Left renal cortex interstitium (tissue), 4 donors: ENCODE measurements around the gene FUZ. TPM values are rescaled to one million over a fixed set of nuclear protein-coding genes. Genes with fewer than 3 reads are reported as not detected.

Experiments used
- DNase-seq, 4 donors: peaks; one replicate each; pipeline ENCODE4 v3.0.0-alpha.2; 2013; ENCODE audit warnings: low read depth in 4 of 4, low spot score in 2 of 4, missing footprints in 1 of 4
- polyA plus RNA-seq, 4 donors: library from polyadenylated mRNA; unstranded; fragments of 120-200 nt; gene quantifications; one replicate each; pipeline ENCODE4 v1.2.1, GENCODE V29; 2013; ENCODE audit not compliant: insufficient read length in 4 of 4

FUZ gene
- polyA plus RNA-seq, 4 donors: 30.8 to 46.3 (median 39.4) TPM

- DNase-seq: no peak
These were observed 5.0 kb downstream of the FUZ start for GRCh38 chr19:49807904-49808675.

DNA sequence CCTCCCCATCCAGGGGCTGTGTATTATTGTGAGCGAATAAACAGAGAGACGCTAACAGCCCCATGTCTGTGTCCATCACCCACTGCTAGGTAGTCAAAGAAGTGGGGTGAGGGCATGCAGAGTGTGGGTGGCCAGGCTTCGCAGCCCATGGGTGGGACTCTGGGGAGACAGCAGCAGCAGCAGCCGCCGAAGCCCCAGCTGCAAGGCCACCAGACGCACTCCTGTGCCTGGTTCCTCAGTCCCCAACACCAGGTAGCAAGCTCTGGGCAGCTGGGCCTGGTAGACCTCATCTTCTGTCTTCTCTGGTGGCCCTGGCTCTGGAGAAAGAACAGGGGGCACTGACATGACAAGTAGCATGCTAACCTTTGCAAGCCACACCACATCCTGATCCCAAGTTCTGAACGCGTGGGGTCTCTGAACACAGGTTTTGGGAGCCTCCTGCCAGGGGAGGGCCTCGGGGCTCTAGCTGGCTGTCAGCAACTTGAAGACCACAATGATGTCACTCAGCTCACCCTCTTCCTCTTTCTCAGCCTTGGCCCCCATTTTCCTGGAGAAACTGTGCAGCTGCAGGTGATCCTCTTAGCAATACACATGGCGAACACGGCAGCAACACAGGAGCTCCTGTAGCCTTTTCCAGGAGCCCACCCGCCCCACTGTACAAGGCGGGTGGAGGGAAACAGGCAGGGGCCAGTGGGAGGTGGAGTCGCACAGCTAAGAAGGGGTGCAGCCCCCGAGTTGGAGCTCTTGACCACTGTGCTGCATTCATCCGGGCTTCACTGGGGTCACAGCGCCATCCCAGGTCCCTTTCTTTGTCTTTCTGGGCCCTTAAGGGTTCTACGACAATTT is 5.8 kb downstream of the FUZ start:
- DNase-seq: no peak

- no peak for DNase-seq
These were observed 6.5 kb downstream of the FUZ start for GRCh38 chr19:49806620-49806959.

DNA sequence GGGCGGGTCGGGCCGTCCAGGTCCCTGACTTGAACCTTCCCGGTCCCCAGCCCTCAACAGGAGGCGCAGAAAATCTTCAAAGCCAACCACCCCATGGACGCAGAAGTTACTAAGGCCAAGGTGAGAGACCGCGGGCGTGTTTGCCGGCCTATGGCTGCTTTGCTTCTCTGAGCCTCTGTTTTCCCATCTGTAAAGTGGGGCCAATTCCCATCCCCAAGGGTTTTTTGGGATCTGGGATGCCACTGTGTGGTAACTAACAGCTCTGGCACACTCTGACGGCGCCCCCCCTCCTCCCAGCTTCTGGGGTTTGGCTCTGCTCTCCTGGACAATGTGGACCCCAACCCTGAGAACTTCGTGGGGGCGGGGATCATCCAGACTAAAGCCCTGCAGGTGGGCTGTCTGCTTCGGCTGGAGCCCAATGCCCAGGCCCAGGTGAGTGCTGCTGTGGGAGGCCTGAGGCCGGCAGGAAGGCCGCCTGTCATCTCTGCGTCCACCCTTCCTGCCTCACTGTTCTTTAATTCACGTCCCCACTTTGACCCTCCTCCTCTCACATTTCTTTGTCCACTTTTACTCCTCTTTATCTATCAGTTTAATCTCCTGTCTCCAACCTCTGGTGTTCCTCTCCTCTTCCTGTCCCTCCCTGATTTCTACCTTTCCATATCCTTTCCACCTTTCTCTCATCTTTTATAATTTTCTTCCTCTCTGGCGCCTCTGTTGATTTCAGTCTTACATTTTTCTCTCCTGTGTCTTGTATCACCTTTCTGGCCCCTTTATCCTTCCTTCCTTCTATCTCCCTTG is 7.1 kb downstream of the FUZ start:
- no peak for DNase-seq

DNA sequence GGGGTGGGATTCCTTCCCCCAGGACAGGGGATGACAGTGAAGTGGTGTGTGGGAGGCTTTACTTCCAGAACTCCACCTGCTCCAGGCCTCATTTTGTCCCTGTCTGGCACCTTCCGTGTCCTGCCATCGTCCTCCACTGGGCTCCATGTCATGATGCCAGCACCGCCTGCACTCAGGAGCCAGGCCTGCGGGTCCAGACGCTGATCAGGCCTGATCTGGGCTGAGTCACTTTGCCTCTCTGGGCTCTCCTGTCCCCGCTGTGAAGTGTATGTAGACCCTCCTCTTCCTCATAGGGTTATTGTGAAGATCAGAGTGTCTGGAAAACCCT is 9.6 kb downstream of the FUZ start:
- no peak for DNase-seq

- DNase-seq: no peak
These were observed 10.1 kb downstream of the FUZ start for GRCh38 chr19:49802836-49803528.

DNA sequence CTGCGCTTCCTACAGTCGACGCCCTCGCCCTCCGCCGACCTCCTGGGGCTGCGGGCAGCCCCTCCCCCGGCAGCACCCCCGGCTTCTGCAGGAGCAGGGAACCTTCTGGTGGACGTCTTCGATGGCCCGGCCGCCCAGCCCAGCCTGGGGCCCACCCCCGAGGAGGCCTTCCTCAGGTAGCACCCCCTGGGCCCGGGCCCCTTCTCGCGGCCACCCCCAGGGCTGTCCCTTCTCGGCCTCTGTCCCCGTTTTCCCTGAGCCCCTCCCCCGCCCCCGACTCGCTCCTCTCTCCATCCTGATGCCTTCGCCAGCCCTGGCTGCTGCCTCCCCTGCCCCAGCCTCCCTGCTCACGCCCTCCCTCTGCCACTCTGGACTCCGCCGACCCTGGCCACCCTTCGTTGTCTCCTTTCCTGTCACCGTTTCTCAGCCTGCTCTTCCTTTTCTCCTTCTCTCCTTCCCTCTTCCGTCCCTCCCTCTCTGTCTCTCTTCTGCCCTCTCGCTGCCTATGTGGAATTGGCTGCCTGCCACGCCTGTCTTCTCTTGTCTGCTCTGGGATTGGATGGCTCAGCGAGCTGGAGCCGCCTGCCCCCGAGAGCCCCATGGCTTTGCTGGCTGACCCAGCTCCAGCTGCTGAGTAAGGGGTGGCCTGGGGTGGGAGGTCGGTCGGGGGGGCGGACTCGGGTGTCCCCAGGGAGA is 11.0 kb downstream of the FUZ start:
- peak in 3 of 4 donors; percentile 75 to 88 (median 79) for DNase-seq

GRCh38 chr19:49801401-49801888 is 11.6 kb downstream of the FUZ start:
- no peak for DNase-seq

- no peak for DNase-seq
These were observed 12.3 kb downstream of the FUZ start for GRCh38 chr19:49800771-49801170.

- DNase-seq: no peak
These were observed 13.2 kb downstream of the FUZ start for GRCh38 chr19:49799798-49800376.

DNA sequence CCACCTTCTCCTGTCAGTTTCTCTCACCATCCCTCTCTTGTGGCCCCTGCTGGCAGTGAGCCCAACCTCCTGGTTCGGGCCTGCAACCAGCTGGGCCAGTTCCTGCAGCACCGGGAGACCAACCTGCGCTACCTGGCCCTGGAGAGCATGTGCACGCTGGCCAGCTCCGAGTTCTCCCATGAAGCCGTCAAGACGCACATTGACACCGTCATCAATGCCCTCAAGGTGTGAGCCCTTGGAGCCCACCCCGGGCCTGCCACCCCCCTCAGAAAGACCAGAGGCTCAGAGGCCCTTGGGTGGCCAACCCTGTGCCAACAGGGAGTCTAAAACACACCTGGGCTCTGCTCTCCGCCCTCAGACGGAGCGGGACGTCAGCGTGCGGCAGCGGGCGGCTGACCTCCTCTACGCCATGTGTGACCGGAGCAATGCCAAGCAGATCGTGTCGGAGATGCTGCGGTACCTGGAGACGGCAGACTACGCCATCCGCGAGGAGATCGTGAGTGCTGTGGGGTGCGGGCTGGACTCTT is 13.8 kb downstream of the FUZ start:
- DNase-seq: no peak

GRCh38 chr19:49798574-49798973 is 14.5 kb downstream of the FUZ start:
- no peak for DNase-seq

DNA sequence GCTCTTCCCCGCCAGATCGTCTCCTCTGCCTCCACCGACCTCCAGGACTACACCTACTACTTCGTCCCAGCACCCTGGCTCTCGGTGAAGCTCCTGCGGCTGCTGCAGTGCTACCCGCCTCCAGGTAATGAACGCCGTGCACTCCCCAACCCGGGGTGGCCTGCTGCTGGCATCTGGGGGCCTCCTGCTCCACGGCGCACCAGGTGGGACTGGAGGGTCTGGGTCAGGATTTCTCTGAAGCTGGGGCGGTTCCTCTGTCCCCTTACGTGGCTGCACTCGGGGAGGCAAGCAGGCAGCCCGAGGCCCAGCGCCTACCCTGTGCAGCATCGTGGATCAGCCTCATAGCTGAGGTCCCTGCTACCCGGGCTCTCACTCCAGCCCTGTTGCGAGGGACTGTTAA is 17.5 kb downstream of the FUZ start:
- no peak for DNase-seq

DNA sequence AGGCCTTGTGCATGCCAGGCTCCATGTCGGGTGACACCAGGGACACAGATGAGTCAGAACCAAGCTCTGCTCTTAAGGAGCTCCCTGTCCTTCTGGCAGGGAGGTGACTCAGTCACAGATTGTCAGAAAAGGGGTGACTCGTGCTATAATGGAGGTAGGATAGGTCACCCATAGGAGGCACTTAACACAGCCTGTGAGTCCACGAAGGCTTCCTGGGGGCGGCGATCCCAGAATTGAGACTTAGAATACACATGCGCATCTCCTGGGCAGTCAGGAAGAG is 19.6 kb downstream of the FUZ start:
- DNase-seq: no peak

DNA sequence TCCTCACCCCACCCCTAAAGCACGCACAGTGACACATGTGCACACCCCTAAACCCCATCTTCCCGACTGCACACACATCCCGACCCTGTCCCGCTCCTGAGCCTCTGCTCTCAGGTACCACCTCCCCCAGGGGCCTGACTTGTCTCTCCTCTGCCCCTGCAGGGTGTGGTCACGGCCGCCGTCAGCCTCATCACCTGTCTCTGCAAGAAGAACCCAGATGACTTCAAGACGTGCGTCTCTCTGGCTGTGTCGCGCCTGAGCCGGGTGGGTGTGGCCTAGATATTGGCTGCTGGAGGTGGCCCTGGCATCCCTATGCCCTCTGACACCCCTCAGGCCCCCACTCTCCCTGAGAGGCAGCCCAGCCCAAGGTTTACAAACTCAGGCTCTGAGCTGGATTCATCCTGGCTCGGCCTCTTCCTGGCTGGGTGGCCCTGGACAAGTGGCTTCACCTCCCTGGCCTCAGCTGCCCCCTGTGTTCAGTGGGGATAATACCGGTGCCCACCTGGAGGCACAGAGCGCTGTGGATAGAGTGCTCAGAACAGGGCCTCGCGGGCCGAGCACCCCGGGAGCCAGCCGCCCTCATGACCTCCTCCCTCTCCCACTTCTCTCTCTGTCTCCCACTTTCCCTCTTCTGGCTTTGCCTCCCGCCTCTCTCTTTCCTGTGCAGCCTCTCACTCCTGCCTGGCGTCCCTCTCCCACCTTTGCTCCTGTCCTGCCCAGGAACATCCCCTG is 20.1 kb downstream of the FUZ start:
- DNase-seq: no peak

DNA sequence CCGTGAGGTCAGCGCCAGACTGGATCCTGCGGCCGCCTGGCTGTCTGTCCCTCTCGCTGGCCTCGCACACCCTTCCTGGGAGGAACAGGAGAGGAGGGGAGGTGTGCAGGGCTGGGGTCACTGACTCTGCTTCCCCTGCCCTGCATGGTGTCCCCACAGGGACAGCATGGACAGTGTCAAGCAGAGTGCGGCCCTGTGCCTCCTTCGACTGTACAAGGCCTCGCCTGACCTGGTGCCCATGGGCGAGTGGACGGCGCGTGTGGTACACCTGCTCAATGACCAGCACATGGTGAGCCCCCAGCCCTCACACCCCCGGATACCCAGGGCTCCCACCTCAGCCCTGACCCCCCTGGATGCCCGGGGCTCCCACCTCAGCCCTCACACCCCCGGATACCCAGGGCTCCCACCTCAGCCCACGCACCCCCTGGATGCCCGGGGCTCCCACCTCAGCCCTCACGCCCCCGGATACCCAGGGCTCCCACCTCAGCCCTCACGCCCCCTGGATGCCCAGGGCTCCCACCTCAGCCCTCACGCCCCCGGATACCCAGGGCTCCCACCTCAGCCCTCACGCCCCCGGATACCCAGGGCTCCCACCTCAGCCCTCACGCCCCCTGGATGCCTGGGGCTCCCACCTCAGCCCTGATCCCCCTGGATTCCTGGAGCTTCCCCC is 21.2 kb downstream of the FUZ start:
- DNase-seq: no peak

- DNase-seq: no peak
These were observed 22.2 kb downstream of the FUZ start for GRCh38 chr19:49790866-49791265.

DNA sequence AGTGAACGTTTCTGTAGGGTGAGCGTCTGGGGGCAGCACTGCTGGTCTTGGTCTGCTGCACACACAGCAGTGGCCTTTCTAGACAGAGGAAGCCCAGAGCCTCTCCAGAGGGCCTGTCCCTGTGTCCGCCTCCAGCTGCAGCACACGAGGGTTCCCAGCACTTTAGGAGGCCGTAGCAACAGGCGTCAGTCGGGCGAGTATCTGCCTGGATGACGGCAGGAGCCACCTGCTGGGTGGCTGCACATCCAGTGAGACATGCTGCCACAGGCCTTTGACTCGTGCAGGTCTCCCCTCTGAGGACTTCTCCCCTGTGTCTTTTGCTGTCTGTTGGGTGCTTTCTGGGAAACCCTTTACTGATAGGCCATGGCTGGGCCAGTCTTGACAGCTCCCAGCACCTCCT is 24.2 kb downstream of the FUZ start:
- no peak for DNase-seq
